Fibroblast of pulmonary artery (primary cell): ENCODE measurements around the gene COL4A3.

Experiments
- DNase-seq: peaks from one replicate; pipeline ENCODE4 v3.0.0-alpha.2; 2010; ENCODE audit warnings: low read depth
- H3K4me3 ChIP-seq: replicated peaks from 2 replicates; pipeline ENCODE4 v1.5.1; 2011; ENCODE audit warnings: low read depth, mild to moderate bottlenecking, control low read depth, low read length, moderate library complexity
- CTCF ChIP-seq: IDR thresholded peaks from 2 replicates; pipeline ENCODE4 v1.5.1; 2011; ENCODE audit warnings: mild to moderate bottlenecking, control low read depth, low read length, inconsistent platforms; ENCODE audit errors: missing control alignments

The COL4A3 gene

GRCh38 chr2:227326783-227327182 is 162.4 kb downstream of the COL4A3 start:
- TF ChIP-seq CTCF: no peak
- no peak for DNase-seq
- H3K4me3 ChIP-seq: peak overlapping the region; percentile 98

DNA sequence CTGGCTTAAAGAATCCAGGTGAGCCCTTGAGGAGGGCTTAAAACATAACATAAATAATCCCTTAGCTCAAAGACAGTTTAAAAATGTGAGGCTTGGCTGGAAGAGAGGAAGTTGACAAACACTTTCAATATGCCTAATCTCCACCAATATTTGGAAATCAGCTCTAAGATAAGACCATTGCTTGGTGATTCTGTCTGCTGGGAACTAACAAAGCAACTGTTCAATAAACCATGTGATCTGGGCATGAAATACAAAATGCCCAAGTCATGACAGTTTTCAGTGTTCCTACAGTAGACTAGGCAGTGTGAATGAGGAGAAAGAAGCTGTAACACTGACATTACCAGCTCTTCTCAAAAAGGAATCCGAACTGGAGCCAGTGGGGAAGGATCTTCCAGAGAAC is 171.3 kb downstream of the COL4A3 start:
- no peak overlapping the region for H3K4me3 ChIP-seq
- TF ChIP-seq CTCF: no peak

DNA sequence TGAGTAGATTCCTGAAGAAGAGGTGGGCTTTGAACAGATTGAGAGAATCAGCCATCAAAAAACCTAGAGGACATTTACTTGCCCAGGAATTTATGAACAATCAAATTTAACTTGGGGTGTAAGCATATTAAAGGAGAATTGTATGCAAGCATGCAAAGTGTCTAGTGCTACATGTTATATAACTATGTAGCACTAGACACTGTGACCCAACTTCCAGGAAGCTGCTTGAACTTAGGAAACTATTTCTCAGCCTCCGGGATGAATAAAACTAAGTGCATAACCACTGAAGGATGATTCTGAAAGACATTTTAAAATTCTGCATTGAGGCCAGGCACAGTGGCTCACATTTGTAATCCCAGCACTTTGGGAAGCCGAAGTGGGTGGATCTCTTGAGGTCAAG is 173.0 kb downstream of the COL4A3 start:
- TF ChIP-seq CTCF: no peak
- H3K4me3 ChIP-seq: no peak overlapping the region
- no peak for DNase-seq

More for the DNA sequence above, 171.3 kb downstream of the COL4A3 start:
- peak; percentile 13 for DNase-seq

GRCh38 chr2:227339098-227339599 is 174.7 kb downstream of the COL4A3 start:
- DNase-seq: no peak
- TF ChIP-seq CTCF: no peak
- no peak overlapping the region for H3K4me3 ChIP-seq

DNA sequence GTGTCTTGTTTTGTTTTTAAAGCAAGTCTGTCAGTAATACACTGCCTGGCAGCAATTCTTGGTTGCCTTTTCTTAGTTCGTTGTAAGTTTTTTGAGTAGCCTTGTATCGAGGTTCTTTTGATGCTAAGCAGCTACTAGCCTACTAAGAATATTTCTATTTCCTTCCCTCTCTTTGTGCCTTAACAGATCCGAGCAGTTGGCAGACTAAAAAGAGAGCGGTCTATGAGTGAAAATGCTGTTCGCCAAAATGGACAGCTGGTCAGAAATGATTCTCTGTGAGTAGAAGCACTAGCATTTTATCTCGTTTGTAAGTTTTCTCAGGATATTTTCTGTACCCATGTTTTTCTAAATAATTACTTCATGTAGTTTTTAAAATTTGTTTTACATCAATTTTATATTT is 175.7 kb downstream of the COL4A3 start:
- no peak for TF ChIP-seq CTCF

DNA sequence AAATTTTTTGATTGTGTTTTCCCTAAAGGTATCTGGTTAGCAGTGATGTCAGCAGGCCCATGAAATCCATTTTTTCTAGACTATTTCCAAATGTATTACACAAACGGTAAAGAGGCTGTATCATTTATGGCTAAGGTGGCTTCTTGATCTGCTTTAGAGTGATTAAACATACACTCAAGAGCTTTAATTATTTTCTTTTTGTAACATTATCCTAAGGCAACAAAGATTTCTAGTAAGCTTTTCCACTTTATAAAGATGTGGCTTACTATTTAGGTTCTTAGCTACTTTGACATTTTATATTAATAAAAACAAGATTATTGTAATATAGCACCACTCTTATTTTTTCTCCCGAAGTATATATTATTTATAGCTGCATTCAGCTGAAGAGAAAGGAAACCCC is 177.1 kb downstream of the COL4A3 start:
- DNase-seq: no peak
- no peak for TF ChIP-seq CTCF
- H3K4me3 ChIP-seq: no peak overlapping the region

More for the DNA sequence above, 175.7 kb downstream of the COL4A3 start:
- DNase-seq: no peak
- H3K4me3 ChIP-seq: no peak overlapping the region

DNA sequence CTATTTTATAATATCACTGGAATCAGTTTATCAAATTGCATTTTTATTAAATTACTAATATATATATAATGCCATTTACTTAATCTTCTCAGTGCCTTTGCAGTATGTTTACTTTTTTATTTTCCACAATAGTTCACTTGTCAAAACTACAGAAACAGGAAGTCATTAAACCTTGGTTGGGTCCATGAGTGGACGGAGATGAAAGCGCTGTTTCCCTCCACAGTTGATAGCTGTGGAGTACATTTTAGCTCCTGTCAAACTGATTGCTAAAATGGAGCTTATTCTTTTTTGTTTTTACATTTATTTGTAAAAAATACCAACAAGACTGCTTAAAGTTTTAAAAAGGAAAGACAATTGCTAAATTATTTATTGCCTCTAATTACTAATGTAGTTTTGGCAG is 179.8 kb downstream of the COL4A3 start:
- no peak for DNase-seq
- no peak overlapping the region for H3K4me3 ChIP-seq

More for the DNA sequence above, 179.8 kb downstream of the COL4A3 start:
- no peak for TF ChIP-seq CTCF
